Fibroblast of skin of abdomen (primary cell): ENCODE measurements around the gene CD99.
"Not testable (repeated sequence)": the region's sequence is repeated elsewhere in the genome, so short reads cannot be mapped to it uniquely, and the experiment has no call there.

Experiments used
- DNase-seq: peaks from one replicate; pipeline ENCODE4 v3.0.0-alpha.2; 2013

CD99 gene

DNA sequence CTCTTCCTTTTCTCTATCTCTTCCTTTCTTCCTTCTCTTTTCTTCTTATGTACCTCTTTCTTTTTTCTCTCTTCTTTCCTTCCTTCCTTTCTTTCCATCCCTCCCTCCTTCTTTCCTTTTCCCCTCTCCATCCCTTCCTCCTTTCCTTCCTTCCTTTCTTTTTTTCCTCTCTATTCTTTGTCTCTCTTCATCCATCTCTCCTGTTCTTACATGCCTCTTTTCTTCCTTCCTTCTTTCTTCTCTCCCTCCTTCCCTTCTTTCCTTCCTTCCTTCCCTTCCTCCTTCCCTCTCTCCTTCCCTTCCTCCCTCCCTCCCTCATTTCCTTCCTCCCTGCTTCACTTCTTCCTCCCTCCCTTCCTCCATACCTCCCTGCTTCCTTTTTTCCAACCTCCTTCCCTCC, 41.6 kb downstream of the CD99 start:
- DNase-seq: no peak

DNA sequence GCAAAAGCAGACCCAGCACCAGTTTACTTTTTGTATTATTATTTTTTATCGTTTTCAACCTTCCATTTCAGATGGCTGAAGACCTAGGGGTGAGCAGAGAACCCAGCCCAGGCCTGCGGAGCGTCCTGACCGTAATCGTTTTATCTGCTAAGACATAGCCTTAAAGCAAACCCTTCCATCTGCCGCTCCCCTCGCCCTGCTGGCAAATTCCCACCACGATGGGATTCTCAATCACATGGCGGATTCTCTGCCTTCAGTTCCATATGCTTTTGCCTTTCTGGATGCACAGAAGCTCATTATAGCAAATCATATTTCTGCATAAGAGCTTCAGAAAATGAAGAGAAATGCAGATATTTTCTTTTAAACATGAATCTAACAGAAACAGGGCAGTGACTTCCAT, 42.2 kb downstream of the CD99 start:
- no peak for DNase-seq

DNA sequence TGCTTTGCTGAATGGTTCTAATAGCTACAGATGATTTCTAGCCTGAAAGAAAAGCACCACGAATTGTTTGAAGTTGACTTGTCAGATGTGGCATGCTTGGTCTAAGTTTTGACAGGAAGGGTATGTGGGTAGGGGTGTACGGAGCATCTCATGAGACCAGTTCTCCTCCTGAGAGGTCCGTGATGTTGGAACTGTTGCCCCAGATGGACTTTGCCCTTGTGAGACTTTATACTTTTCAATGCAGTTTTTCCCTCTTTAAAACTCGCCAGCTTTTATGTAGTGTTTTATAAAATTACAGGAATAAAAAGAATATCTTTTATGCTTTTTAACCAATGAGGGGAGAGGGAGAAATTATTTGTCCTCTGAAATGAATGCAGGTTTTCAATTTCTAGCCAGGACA, 44.2 kb downstream of the CD99 start:
- no peak for DNase-seq

DNA sequence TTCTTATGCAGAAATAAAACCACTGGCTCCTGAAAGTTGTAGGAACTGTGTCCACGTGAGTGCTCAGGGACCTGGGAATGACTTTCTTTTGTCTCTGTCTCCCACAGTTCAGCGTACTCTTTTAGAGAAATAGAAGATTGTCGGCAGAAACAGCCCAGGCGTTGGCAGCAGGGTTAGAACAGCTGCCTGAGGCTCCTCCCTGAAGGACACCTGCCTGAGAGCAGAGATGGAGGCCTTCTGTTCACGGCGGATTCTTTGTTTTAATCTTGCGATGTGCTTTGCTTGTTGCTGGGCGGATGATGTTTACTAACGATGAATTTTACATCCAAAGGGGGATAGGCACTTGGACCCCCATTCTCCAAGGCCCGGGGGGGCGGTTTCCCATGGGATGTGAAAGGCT, 49.6 kb downstream of the CD99 start:
- no peak for DNase-seq

DNA sequence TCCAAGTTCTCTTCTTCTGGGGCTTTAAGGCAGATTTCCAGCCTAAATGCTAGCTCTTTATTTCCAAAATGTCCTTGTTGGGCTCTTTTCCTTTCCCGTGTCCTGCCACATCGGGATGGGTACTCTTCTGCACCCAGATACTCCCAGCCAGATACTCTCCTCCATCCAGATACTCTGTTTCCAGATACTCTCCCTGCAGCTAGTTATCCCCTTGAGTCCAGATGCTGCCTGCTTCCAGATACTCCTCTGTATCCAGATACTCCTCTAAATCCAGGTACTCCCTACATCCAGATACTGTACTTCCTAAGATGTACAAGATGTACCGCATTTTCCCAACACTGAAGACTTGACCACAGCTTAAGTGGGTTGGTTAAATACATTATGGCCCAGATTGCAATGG, 50.3 kb downstream of the CD99 start:
- DNase-seq: no peak

DNA sequence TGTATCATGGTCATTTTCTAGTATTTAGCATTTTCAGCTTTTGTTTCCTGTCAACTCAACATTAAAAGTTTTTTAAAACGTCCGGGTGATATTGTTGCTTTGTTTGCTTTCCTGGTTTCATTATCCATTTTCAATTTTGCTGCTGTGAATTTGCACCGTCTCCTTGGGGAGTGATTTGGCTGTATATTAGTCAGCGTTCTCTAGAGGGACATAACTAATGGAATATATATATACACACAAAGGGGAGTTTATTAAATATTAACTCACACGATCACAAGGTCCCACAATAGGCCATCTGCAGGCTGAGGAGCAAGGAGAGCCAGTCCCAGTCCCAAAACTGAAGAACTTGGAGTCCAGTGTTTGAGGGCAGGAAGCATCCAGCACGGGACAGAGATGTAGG, 55.2 kb downstream of the CD99 start:
- not testable (repeated sequence) for DNase-seq

DNA sequence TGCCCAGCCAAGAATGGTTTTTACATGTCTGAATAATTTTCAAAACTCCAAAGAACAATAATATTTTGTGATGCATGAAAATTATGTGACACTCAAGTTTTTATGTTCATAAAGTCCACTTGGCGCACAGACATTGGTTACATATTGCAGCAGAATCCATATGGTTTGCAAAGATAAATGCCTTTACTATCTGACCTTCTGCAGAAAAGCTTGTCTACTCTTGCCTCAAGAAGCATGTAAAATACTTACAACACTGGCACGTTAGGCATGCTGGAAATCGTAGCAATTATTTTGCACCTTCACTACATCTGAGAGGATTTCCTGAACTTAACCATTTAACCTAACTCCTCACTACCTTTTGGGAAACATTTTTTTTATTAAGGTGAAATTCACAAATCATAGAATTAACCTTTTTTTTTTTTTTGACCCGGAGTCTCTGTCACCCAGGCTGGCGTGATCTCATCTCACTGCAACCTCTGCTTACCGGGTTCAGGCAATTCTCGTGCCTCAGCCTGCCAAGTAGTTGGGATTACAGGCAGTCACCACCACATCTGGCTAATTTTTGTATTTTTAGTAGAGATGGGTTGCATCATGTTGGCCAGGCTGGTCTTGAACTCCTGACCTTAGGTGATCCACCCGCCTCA, 57.2 kb downstream of the CD99 start:
- peak; percentile 18 for DNase-seq

DNA sequence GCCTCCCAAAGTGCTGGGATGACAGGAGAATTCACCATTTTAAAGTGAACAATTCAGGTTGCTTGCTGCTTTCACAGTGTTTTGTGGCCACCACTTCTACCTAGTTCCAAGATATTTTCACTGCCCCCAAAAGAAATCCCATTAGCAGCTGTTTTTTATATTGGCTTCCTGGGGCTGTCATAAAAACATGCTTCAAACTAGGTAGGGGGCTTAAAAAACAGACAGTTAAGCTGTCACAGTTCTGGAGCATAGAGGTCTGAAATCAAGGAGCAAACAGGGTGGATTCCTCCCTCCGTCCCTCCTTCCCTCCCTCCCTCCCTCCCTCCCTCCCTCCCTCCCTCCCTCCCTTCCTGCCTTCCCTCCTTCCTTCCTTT, 57.7 kb downstream of the CD99 start:
- no peak for DNase-seq

DNA sequence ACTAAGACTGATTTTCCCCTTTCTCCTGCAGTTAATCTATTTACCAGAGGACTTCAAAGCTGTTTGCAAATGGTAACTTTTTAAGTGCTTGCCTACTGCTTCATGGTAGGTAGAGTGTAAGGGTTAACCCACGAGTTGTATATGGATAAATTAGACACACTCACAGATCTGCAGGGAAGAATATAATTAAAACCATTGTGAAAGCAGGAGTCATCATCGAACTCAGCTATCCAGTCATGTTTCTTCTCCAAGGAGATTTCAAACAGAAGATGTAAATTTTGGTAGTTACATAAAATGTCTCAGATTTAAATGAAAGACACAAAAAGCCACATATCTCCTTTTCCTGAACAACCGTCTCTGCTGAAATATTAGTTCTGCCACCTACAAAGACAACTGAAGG, 60.2 kb downstream of the CD99 start:
- DNase-seq: peak; percentile 56

DNA sequence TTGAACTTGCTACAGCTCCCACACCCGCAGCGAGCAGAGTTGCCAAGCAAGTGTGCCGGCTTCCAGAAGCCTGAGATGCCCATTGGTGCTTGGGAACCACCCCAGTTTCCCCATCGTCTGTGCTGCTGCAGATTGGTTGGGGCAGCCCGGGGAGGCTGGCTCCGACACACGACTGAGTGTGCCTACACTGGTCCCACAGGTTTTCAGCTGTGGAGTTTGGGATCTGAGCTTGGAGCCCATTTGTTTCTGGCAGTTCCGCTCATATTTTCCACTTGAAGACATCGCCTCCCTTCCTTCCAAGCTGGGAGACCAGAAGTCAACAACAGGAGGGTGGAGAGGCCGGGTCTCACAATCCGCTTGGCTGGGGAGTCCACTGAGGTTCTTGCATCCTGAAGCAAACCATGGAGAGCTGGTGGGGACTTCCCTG, 60.8 kb downstream of the CD99 start, which contains the start of gene XG:
Gene XG, plus strand, starts transcription at position 167 of the 427 bp plus-strand sequence. Its CDS starts 235 bp downstream, at position 402.
- not testable (repeated sequence) for DNase-seq

DNA sequence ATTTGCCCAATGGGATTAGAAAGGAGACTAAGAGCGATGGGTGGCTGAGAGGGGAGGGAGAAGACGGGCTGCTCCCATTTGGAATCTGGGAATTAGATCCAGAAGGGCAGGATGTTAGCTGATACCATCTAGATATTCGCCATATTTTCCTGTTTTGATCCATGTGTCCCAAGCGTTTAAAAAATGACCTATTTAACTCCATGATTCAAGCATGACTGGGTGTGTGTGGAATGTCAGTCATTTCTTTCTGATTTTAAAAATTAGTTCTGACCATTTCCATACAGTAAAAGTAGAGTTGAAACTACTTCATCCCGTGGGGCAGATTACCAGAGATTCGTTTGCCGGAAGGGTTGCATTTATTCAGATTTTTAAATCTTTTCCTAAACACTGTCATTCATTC, 61.3 kb downstream of the CD99 start:
- DNase-seq: peak; percentile 71

DNA sequence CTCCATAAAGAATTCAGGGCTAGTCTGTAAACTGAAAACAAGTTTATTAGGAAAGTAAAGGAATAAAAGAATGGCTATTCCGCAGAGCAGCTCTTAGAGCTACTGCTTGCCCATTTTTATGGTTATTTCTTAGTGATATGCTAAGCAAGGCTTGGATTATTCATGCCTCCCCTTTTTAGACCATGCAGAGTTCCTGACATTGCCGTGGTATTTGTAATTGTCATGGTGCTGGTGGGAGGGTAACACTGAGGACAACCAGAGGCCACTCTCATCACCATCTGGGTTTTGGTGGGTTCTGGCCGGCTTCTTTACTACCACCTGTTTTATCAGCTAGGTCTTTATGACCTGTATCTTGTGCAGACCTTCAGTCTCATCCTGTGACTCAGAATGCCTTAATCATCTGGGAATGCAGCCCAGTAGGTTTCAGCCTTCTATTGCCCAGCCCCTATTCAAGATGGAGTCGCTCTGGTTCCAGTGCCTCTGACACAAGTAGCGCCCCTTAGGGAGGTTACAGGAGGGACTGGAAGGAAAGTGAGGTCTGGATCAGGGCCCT, 64.1 kb downstream of the CD99 start:
- not testable (repeated sequence) for DNase-seq

DNA sequence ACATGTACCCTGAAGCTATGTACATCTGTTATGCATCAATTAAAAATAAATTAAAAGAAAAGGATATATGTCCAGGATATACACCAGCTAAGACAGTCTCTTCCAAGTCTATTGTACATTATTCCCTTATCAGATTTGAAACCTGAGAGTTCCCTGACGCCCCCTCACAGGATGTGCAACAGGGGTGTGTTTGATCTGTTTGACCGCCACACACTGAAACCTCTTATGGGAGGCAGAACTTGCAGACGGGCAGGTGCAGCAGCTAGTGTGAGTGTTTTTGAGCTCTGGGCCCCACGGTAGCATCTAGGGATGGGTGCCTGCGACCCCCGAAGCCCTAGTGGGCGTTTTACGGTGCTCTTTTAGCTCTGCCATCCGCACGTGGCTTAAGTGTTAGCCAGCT, 65.5 kb downstream of the CD99 start:
- no peak for DNase-seq

DNA sequence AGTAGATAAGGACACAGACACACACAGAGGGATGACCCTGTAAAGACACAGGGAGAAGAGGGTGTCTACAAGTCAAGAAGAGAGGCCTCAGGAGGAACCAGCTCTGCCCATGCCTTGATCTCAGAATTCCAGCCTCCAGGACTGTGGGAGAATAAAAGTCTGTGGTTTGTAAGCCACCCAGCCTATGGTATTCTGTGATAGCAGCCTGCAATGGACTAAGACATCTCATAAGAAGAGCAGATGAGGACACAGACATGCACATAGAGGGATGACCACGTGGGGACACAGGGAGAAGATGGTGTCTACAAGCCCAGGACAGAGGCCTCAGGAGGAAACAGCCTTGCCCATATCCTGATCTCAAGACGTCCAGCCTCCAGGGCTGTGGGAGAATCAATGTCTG, 70.2 kb downstream of the CD99 start:
- no peak for DNase-seq

DNA sequence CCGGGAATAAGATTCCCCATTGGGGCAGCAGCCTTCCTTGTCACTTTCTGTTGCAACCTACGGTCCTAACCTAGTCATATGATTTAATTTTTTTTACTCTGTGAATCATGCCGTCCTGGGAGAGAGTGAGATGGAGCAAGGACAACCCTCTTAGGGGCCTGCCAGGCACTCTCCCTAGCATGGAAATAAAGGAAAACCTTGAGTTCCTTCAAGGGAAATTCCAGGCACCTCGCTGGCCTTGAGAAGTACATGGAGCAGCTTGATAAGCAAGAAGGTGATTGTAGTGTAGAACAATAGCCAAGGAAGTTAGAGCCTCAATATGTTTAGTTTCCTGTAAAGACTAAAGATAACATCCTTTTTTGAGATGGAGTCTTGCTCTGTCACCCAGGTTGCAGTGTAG, 71.6 kb downstream of the CD99 start:
- not testable (repeated sequence) for DNase-seq

DNA sequence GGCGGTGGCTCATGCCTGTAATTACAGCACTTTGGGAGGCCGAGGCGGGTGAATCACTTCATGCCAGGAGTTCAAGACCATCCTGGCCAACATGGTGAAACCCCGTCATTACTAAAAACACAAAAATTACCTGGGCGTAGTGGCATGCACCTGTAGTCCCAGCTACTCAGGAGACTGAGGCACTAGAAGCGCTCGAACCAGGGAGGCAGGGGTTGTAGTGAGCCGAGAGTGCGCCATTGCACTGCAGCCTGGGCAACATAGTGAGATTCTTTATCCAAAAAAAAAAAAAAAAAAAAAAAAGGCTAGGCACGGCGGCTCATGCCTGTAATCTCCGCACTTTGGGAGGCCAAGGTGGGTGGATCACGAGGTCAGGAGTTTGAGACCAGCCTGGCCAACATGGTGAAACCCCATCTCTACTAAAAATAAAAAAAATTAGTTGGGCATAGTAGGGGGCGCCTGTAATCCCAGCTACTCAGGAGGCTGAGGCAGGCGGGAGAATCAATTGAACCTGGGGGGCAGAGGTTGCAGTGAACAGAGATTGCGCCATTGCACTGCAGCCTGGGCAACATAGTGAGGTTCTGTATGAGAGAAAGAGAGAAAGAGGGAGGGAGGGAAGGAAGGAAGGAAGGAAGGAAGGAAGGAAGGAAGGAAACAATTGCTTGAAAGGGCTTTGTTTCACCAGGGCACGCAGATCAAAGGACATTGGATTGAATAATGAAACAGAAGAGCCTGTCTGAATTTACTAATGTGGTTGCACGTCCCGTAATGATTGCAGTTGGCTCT, 73.9 kb downstream of the CD99 start:
- not testable (repeated sequence) for DNase-seq

DNA sequence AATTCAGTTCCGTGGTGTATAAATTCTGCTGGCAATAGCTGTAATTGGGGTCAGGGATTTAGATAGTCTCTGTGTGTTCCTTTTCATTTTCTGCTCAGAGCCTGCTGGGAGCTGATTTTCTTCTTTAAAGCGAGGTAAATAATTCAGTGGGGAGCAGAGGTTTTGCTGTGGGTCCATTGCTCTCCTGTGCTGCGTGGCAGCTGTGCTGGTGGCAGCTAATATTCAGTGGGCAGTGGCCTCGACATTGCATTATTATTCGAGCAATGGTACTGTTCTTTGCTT, 74.4 kb downstream of the CD99 start:
- no peak for DNase-seq

DNA sequence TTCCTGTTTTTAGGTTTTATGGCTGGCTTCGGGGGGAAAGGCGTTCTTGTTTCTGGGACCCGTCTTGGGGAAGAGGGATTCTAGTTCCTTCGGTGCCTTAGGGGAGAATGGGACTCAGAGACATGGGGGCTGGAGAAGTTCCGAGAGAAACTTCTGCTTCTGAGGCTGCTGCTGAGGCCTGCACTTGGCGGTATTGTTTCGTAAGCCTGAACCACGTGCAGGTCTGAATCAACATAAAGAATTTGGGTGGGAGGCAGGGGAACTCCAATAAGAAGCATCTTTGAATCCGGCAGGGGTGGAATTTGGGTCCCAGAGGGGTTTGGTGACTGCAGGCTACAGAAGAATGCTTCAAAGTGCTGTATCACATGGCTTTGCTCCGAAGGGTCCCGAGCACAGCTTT, 75.8 kb downstream of the CD99 start:
- DNase-seq: peak; percentile 57

DNA sequence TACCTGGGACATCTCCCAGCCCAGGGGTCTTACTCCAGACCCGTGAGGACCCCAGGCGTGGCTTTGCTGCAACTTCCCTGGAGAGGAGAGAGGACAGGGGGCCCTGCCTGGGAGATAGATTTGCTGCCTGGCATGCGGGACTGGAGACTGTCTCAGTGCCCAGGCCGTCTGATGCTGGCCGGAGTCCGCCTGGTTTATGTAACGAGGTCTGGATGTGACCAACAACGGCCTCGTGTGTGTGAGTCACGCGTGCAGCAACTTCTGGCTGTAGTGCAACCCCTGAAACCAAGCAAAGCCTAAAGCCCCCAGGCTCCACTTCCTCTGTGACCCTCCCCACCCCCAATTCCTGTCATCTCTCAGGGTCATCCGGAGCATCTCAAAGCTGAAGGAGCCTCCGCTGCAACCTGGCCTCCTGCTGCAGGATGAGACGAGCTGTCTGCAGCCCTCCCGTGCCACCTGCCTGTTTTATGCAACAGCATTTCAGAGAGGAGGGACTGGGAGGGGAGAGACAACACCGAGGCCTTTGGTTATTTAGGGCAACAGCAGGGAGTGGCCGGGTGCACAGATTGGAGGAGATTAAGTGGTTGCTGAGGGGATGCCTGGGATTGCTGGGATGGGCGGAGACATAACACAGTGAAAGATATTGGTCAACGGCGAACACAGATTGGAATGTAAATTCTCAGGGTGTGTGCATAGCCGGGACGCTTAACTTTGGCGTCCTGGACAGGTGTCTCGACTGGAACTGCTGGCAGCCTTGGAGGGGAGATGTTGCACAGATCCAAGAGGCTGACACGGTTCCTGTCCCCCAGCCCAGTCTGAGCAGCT, 76.7 kb downstream of the CD99 start:
- DNase-seq: peak; percentile 26

DNA sequence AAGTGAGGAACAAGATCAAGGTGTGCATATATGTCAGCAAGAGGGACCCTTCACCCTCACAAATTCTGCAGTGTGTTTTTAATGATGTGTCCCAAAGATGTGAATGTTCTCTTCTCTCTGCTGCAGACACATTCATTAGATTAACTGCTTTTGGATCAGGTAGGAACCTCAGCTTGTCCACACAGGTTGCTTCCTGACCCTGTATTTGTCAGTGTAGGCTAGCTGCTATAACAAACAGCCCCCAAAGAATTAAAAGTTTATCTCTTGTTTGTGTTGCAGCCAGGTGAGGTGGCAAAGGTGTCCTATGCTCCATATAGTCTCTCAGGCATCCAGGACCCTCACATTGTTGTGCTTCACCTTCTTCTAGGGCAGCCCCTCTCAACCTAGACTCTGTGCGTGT, 78.5 kb downstream of the CD99 start:
- DNase-seq: no peak

DNA sequence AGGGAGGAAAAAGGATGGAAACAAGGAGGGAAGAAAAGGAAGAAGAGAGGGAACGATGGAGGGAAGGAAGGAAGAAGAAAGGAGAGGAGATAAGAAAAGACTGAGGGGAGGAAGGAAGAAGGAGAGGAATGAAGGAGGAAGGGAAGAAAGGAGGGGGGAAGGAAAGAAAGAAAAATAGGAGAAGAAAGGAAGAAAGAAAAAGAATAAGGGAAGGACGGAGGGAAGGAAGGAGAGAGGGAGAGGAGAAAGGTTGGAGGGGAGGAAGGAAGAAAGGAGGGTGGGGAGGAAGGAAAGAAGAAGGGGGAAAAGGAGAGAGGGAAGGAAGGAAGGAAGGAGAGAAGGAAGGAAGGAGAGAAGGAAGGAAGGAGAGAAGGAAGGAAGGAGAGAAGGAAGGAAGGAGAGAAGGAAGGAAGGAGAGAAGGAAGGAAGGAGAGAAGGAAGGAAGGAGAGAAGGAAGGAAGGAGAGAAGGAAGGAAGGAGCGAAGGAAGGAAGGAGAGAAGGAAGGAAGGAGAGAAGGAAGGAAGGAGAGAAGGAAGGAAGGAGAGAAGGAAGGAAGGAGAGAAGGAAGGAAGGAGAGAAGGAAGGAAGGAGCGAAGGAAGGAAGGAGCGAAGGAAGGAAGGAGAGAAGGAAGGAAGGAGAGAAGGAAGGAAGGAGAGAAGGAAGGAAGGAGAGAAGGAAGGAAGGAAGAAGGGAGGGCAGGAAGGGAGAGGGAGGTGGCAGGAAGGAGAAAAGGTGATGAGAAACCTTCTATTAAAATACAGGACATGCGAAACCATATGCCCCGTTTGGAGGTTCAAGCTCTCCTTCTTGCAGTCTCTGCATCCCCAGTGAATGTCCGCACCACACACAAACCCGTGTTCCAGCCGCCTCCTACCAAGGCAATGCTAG, 82.3 kb downstream of the CD99 start:
- not testable (repeated sequence) for DNase-seq

DNA sequence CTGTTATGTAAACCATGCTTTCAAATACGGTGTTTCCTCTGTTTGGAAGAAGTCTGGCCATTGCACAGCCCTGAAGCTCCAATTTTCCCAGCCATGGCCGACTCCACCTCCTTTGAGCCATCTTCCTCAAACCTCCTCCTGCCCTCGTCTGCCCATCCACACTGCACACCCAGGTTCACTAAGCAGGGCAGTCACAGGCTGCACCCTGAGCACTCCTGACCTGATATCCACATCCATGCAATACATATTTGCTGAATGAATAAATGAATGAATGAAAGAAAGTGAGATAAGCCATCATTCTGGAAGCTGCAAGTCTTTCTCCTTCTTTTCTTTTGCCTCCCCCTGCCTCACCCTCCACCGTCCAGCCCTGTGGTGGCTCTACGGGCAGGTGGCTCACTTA, 83.0 kb downstream of the CD99 start:
- DNase-seq: no peak
